GM23248 (cell line): Measurements from ENCODE around the gene HORMAD1.

ENCODE experiments used
- EZH2 ChIP-seq: fragments of 200-600 bp; sonication (generic); IDR thresholded peaks from 2 replicates; pipeline ENCODE4 v1.6.1; 2018; ENCODE audit warnings: antibody characterized with exemption, mild to moderate bottlenecking; ENCODE audit not compliant: insufficient read depth, poor library complexity, severe bottlenecking
- EZH2phosphoT487 ChIP-seq: fragments of 200-600 bp; sonication (generic); IDR thresholded peaks from 2 replicates; pipeline ENCODE4 v1.6.1; 2018; ENCODE audit warnings: antibody characterized with exemption, moderate library complexity, mild to moderate bottlenecking, low read depth; ENCODE audit not compliant: insufficient read depth

GRCh38 chr1:150663321-150663720, 57.4 kb downstream of the HORMAD1 start:
- TF ChIP-seq EZH2 (no peak), EZH2phosphoT487 (no peak)
